ENCODE data around the gene PROSER3. TPM values are rescaled to one million over a fixed set of nuclear protein-coding genes. Genes with fewer than 3 reads are reported as not detected.

The PROSER3 gene
- total and polyA plus RNA-seq, 2 of the 13 experiments (the other 11 are each of a cell fraction or from before 2014, with no cell fraction given), result 5.1 to 5.7 TPM

GRCh38 chr19:35730326-35730725 lies 27.6 kb upstream of the PROSER3 start:
- FAIRE-seq, result no peak
- no peaks in the 10 kb centered on the region for H3K79me2 ChIP-seq (ENCODE audit: insufficient read depth, low read length)
- no peaks in the 10 kb centered on the region for H3K27me3 ChIP-seq (ENCODE audit: control insufficient read depth in 1 of 2, insufficient read depth in 2 of 2, low read length in 2 of 2)
- in situ Hi-C loops (cut with HindIII; ENCODE audit: extremely low pct_ligation_motif_present, low pct_unique_long_range_greater_than_20kb), result no loop called here
- H3K36me3 ChIP-seq (replicated peaks in 1 of 2; ENCODE audit: control insufficient read depth in 1 of 2, insufficient read depth in 2 of 2, low read length in 2 of 2), result peaks cover 58 to 94% of the 10 kb centered on the region in 2 experiments; a peak in 4 of 5 replicates
- intact Hi-C loops (cut with micrococcal nuclease; ENCODE audit: unreplicated experiment), result no loop called here
- no peak overlapping the region for H3K27ac ChIP-seq (ENCODE audit: extremely low read length, insufficient read depth, low read length)
- TF ChIP-seq ZNF660 (CRISPR knock-in tag; IDR thresholded peaks at IDR 0.05; ENCODE audit: borderline replicate concordance, low read depth) (no peak), ZNF558 (CRISPR knock-in tag; IDR thresholded peaks at IDR 0.05; ENCODE audit: borderline replicate concordance) (no peak), IRX3 (CRISPR knock-in tag; IDR thresholded peaks at IDR 0.05; ENCODE audit: borderline replicate concordance, low read depth) (no peak), ZBTB49 (CRISPR knock-in tag; IDR thresholded peaks at IDR 0.05; ENCODE audit: borderline replicate concordance) (no peak), HHEX (CRISPR knock-in tag; IDR thresholded peaks at IDR 0.05) (no peak), ZBTB33 (CRISPR knock-in tag; IDR thresholded peaks at IDR 0.05) (no peak), ZNF549 (CRISPR knock-in tag; IDR thresholded peaks at IDR 0.05) (no peak), NFRKB (IDR thresholded peaks at IDR 0.05) (no peak), KAT2B (IDR thresholded peaks at IDR 0.05; ENCODE audit: borderline replicate concordance, low read depth, low read length) (no peak), GATA4 (IDR thresholded peaks at IDR 0.05; ENCODE audit: borderline replicate concordance, low read depth) (no peak), THAP9 (CRISPR knock-in tag; IDR thresholded peaks at IDR 0.05; ENCODE audit: borderline replicate concordance) (no peak), SMARCC2 (IDR thresholded peaks at IDR 0.05) (no peak), RBM22 (optimal IDR thresholded peaks at IDR 0.05; ENCODE audit: low read length) (no peak), POLR2AphosphoS2 (IDR thresholded peaks at IDR 0.05; ENCODE audit: low read depth, low read length) (no peak), KDM5B (CRISPR knock-in tag; IDR thresholded peaks at IDR 0.05; ENCODE audit: borderline replicate concordance) (no peak), MTF2 (CRISPR knock-in tag; IDR thresholded peaks at IDR 0.05; ENCODE audit: borderline replicate concordance) (no peak)
- TF ChIP-seq, protein P1, sequence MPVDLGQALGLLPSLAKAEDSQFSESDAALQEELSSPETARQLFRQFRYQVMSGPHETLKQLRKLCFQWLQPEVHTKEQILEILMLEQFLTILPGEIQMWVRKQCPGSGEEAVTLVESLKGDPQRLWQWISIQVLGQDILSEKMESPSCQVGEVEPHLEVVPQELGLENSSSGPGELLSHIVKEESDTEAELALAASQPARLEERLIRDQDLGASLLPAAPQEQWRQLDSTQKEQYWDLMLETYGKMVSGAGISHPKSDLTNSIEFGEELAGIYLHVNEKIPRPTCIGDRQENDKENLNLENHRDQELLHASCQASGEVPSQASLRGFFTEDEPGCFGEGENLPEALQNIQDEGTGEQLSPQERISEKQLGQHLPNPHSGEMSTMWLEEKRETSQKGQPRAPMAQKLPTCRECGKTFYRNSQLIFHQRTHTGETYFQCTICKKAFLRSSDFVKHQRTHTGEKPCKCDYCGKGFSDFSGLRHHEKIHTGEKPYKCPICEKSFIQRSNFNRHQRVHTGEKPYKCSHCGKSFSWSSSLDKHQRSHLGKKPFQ (CRISPR knock-in tag; IDR thresholded peaks at IDR 0.05; ENCODE audit: insufficient replicate concordance), result no peak
- no peaks in the 10 kb centered on the region for H3K9me3 ChIP-seq (ENCODE audit: low read length)
- BruUV-seq (replicated peaks), result no TSS peak
- H3K4me3 ChIP-seq (replicated peaks in 1 of 3; ENCODE audit: insufficient read depth in 1 of 3, low read depth in 2 of 3, low read length in 3 of 3), result no peak overlapping the region
- H3K4me1 ChIP-seq (ENCODE audit: insufficient read depth, low read length), result no peaks in the 10 kb centered on the region
- ATAC-seq, result no peak
- no peak overlapping the region for H2AFZ ChIP-seq (ENCODE audit: low read length)
- H3K9ac ChIP-seq (ENCODE audit: insufficient read depth, low read depth, low read length), result no peak overlapping the region
- WGBS (ENCODE audit: low lambda C conversion rate), result 95% methylated on average over 18 of the region's 18 CpGs
- ChIA-PET CTCF (ENCODE audit: low intra/inter-chr PET ratio, low total read pairs) (no interaction called here), POLR2A (interaction anchor here (1.0 to 3.6 kb wide), 2 partner anchors 10 to 11 kb away, joined by 3 to 11 read pairs; no protein-coding TSS in a partner anchor)
- no peaks in the 10 kb centered on the region for H4K20me1 ChIP-seq (ENCODE audit: insufficient read depth, low read length)
- no peak for DNase-seq (ENCODE audit: low spot score)
- H3K4me2 ChIP-seq (ENCODE audit: low read depth, low read length), result no peak overlapping the region

Measured in HepG2 (cell line).